NCI-H1092 treated with DMSO at 0.1 percent for 48 hours (cell line): ENCODE measurements around the gene PIP4K2B.
"Not testable (repeated sequence)": the region's sequence is repeated elsewhere in the genome, so short reads cannot be mapped to it uniquely, and the experiment has no call there.

ENCODE experiments used
- DNase-seq: peaks from one replicate; lab custom pipeline; 2025; lab: John Stamatoyannopoulos, UW

Gene PIP4K2B

DNA sequence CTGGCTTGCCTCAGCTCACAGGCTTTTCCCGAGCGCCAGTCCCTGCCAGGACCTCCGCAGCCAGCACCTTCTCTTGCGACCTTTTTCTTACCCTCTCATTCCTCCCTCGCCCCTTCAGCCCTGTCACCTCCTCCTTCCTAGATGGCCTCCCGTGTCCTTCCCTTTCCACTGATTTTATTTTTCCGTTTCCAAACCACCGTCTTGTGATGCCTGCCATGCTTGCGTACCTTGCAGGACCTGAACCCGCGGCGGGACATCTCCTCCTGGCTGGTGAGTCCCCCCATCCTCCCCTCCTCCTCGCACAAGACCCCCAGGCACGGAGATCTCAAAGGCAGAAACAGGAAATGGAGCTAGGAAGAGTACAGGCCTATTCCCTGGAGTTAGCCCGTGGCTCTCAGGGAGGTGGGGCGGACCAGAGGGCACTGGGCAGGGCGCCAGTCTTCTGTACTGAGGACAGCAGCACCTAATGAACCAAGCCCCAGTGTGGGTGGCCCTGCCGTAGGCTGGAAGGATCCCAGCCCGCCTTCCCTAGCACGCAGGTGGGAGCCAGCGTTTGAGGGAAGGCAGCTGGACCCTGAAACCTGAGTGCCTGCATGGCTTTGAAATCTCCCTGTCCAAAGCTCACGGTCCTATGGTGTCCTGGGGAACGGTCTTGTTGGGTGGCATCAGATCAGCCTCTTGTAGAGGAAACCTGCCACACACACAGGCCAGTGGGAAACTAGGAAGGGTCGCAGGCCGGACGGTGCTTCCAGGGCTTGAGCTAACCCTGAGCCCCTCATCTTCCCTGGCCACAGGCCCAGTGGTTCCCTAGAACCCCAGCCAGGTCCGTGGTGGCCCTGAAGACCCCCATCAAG is 68.6 kb downstream of the PIP4K2B start:
- peak; percentile 84 for DNase-seq

DNA sequence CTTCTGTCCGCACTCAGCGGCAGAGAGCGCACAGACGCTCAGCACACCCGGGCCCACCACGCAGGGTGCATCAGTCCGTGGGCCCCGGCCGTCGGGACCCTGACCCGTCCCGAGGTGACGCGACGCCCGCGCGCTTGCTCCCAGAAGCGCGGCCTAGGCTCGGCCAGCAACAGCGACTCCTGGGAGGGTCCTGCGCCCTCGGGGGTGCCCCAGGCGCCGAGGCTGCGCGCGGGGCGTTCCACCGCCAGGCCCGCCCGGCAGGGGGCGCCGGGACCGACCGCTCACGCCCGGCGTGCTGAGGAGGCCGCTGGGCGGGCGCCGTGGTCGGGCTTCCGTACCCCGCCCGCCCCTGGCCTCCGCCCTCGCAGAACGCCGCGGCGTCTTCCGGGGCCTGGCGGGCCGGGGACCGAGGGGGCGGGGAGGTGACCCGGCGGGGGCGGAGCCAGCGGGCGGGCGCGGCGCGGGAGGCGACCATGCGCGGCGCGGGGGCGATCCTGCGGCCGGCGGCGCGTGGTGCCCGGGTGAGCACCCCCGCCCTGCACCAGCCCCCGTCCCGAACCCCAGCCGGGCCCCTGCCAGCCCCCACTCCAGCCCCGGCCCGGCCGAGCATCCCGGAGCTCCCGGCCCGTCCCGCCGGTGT is 69.3 kb downstream of the PIP4K2B start, which contains the start of gene CISD3:
Gene CISD3, plus strand, starts transcription at position 456 of the 640 bp plus-strand sequence. Its CDS starts 18 bp downstream, at position 474.
- DNase-seq, result peak; percentile 76

DNA sequence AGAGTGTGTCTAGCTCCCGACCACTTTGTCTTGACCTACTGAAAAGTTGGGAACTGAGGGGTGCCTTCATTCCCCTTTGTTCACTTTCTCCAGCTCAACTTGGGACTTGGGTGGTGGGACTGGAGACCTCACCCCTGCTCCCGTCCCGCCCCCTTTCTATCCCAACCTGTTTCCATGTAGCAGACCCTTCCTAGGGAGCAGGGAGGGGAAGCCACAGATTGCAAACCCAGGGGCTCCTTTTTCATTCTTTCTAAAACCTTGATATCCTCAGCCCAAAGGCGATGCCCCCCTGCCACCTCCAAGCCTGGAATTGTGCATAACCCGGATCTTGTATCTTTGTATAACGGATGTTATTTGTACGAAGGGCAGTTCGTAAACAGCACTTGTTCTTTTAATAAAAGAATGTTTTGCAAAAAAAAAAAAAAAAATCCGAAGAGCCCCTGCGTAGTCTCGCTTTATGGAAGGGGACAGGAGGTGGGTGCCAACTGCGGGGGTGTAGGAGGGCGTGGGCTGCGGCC is 69.9 kb downstream of the PIP4K2B start:
- DNase-seq, result no peak

DNA sequence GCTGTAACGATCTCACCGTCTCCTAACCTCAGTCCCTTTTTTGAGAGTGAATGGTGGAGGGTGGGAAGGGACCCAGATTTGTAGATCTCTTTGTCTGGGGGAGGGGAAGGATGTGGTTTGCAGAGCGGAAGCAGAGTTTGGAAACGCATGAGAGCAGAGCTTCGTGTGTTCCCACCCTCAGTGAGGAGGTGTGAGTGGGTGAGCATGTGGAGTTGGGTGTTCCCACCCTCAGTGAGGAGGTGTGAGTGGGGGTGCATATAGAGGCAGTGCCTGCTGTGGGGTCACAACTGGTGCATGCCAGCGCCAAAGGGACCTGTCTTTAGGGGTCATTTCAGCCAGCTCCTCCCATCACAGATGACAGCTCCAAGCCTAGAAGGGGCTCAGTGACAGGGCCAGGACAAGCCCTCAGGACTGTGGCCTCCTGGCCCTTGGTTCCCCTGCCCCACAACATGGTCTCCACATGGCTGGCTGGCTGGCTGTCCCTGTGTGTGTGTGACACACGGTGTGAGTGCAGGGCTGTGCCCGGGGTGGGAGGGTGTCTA is 71.0 kb downstream of the PIP4K2B start:
- DNase-seq, result no peak

DNA sequence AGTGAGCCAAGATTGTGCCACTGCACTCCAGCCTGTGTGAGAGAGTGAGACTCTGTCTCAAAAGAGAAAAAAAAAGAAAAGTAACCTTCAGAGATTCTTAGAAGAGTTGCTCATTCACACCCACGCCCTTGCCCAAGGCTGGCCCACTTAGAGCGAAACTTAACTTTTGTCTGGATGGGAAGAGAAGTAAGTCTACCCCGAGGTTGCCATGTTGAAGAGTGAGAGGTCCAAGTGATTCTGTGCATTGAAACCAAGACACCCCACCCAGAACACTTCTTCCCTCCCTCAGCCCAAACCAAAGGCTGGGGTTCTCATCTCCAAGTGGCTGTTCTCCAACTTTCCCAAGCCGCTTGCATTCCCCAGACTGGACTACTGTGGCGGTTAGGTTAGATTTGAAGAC is 71.6 kb downstream of the PIP4K2B start:
- no peak for DNase-seq

DNA sequence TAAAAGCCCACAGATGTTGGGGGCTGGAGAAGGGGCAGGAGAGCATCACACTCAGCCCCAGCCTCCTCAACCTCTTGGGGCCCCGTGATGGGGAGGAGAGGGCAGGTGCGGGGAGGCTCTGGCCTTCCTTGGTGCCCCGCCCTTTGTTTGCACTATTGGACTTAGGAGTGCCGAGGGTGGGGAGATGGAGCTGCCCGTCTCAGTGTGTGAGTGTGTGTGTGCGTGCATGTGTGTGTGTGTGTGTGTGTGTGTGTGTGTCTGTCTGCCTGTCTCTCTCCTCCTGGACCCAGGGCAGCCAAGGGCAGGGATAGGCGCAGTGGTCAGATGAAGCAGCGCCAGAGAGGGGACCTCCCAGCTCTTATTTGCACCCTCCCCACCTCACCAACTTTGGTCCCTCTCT is 73.2 kb downstream of the PIP4K2B start:
- DNase-seq, result not testable (repeated sequence)

DNA sequence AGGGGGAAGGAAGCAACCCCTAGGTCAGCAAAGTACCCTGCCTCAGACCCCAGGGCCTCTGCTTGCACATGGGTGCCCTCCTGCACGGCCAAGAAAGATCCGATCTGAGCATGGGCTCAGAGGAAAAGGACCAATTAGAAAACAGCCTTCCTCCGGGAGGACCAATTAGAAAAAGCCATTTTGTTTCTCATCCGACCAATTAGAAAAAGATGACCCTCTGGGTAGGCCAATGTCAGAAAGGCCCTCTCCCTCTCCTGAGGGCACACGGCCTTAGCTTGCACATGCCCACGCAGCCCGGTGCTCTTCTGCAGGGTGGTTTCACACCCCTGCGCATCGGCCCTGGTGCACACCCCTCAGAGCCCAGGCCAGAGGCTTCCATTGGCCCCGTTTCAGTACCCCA is 74.3 kb downstream of the PIP4K2B start:
- DNase-seq, result peak; percentile 65

DNA sequence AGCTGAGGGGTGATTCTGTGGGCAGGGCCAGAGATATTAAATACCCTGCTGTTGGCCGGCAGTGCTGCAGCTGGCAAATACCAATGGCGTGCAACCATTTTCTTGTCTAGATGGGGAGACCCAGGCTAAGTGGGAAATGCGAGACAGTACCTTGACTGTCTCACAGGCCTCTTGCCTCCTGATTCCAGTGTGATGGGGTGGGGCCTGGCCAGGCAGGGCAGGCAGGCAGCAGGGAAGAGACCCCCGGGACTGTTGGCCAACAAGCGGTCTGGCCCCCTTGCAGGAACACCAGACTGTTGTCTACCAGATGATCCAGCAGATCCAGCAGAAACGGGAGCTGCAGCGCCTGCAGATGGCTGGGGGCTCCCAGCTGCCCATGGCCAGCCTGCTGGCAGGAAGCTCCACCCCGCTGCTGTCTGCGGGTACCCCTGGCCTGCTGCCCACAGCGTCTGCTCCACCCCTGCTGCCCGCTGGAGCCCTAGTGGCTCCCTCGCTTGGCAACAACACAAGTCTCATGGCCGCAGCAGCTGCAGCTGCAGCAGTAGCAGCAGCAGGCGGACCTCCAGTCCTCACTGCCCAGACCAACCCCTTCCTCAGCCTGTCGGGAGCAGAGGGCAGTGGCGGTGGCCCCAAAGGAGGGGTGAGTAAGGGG is 74.9 kb downstream of the PIP4K2B start:
- DNase-seq, result peak; percentile 92

DNA sequence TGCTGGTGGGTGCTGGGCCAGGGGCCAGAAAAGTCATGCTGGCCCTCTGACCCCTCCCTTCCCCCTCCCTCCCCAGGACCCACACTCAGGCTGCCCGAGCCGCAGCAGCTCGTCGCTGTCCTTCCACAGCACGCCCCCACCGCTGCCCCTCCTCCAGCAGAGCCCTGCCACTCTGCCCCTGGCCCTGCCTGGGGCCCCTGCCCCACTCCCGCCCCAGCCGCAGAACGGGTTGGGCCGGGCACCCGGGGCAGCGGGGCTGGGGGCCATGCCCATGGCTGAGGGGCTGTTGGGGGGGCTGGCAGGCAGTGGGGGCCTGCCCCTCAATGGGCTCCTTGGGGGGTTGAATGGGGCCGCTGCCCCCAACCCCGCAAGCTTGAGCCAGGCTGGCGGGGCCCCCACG is 77.6 kb downstream of the PIP4K2B start:
- DNase-seq, result no peak

DNA sequence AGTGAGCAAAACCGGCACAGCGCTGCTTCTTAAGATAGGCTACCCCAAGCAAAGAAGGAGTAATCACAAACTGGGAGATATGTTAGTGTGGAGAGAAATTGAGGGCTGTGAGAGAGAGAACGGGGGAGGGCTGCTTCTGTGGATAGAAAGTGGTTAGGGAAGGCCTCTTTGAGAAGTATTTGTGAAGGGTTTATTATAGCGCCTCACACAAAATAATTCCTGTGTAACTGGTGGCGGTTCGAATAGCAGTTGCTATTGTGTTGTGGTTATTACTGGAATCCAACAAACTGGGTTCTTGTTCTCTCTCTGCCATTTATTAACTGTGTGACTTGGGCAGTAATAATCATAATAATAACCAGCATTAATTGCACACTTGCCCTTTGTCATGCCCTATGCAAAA is 78.4 kb downstream of the PIP4K2B start:
- no peak for DNase-seq

DNA sequence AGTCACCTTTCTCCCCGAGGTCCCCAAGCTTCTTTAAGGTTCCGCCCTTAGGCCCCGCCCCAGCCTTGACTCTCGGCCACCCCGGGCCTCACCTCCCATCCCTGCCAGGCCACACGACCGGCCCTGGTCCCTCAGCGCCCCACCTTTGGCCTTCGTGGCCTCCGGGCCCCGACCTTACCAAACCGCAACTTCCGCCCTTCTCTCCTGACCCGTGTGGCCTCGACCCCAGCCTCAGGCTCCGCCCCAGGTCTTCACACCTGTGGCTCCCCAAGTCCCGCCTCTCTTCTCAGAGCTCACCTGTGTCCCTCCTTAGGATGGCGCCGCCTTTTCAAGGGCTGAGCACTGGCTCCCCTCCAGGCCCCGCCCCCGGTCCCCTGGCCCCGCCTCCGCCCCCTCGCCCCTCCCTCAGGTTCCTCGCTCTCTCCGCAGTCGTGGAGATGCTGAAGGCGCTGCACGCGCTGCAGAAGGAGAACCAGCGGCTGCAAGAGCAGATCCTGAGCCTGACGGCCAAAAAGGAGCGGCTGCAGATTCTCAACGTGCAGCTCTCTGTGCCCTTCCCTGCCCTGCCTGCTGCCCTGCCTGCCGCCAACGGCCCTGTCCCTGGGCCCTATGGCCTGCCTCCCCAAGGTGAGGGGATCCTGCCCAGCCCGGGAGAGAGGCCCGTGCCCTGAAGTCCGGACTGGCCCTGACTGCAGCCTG is 79.3 kb downstream of the PIP4K2B start:
- no peak for DNase-seq

DNA sequence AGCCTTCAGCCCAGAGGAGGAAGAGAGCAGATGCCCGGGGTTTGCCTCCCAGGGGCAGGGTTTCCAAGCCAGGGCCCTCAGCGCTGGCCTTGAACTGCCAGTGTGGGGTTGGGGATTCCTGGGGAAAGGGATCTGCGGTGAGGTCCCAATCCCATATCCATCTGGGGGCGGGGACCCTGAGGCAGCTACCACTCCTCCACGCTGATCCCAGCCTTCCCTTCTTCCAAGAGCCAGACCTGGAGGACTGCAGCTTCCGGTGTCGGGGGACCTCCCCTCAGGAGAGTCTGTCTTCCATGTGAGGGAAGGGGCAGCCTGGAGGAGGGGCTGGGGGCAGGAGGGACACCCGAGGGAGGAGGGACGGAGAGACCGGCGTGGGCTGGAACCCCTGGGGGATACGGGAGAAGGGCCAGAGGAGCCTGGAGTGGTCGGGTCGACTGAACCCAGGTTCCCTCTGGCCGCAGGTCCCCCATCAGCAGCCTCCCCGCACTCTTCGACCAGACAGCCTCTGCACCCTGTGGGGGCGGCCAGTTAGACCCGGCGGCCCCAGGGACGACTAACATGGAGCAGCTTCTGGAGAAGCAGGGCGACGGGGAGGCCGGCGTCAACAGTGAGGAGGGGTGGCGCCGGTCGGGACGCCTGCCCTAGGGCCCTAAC is 79.9 kb downstream of the PIP4K2B start:
- DNase-seq, result no peak

DNA sequence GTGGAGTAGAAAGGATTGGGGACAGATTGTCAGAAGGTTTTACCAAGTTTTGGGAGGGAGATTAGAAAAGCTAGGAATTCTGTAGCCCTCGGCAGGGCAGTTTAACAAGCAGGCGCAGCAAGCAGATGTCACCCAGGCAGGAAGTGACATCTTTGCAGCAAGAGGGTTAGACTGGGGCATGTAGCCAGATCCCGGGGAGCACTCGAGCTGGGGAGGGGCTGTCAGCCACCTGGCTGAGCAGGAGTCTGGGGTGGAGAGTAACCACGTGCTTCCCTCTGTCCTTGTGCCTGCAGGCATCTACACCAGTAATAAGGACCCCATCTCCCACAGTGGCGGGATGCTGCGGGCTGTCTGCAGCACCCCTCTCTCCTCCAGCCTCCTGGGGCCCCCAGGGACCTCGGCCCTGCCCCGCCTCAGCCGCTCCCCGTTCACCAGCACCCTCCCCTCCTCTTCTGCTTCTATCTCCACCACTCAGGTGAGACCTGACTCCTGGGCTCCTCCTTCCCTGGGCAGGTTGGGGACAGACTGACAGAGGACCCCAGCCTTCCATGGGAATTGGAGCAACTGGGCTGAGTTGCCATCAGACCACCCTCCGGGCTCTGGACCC is 82.1 kb downstream of the PIP4K2B start:
- DNase-seq, result no peak

DNA sequence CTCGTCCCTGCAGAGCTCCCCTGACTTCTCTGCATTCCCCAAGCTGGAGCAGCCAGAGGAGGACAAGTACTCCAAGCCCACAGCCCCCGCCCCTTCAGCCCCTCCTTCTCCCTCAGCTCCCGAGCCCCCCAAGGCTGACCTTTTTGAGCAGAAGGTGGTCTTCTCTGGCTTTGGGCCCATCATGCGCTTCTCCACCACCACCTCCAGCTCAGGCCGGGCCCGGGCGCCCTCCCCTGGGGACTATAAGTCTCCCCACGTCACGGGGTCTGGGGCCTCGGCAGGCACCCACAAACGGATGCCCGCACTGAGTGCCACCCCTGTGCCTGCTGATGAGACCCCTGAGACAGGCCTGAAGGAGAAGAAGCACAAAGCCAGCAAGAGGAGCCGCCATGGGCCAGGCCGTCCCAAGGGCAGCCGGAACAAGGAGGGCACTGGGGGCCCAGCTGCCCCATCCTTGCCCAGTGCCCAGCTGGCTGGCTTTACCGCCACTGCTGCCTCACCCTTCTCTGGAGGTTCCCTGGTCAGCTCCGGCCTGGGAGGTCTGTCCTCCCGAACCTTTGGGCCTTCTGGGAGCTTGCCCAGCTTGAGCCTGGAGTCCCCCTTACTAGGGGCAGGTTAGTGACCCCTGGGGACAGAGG is 82.9 kb downstream of the PIP4K2B start:
- DNase-seq, result no peak
